ENCODE results near the gene ICAM1. TPM values are rescaled to one million over a fixed set of nuclear protein-coding genes. Genes with fewer than 3 reads are reported as not detected.
A peak's percentile ranks its signal among the peaks of the same experiment; 100 is the strongest.

The ICAM1 gene
- total RNA-seq, 2 experiments from 2014 or later, result 35.5 to 37.2 TPM

DNA sequence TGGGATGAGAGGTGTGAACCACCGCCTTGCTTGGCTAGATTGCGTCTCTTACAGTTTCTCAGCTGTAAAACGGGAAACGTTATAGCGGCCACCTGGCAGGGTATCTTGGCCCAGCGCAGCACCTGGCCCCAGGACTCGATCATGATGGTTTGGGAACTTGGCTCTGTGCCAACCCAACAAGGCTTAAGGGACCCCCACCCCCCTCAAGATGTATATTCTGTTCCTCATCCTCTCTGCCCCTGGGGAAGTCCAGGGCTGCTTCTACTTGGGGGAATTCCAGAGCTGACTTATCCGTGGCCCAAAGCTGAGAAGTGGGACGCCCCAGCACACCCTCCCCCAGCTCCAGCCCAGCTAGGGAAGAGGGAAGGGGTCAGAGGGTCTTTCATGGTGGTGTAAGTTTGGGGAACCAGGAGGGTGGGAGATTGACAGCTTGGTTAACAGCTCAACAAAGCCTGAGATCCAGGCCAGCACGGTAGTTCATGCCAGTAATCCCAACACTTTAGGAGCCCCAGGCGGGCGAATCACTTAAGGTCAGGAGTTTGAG lies 695 bp downstream of the ICAM1 start:
- H3K4me1 Mint-ChIP-seq (ENCODE audit: low read depth), result peaks cover 24% of the 10 kb centered on the region
- POLR2A ChIA-PET, result interaction anchor here (0.6 to 8.0 kb wide), 18 partner anchors 8 to 165 kb away, joined by 3 to 107 read pairs (median 7); partner anchors contain the start of genes CDC37, FDX2, ICAM4 and ICAM5
- TF ChIP-seq, protein P1, sequence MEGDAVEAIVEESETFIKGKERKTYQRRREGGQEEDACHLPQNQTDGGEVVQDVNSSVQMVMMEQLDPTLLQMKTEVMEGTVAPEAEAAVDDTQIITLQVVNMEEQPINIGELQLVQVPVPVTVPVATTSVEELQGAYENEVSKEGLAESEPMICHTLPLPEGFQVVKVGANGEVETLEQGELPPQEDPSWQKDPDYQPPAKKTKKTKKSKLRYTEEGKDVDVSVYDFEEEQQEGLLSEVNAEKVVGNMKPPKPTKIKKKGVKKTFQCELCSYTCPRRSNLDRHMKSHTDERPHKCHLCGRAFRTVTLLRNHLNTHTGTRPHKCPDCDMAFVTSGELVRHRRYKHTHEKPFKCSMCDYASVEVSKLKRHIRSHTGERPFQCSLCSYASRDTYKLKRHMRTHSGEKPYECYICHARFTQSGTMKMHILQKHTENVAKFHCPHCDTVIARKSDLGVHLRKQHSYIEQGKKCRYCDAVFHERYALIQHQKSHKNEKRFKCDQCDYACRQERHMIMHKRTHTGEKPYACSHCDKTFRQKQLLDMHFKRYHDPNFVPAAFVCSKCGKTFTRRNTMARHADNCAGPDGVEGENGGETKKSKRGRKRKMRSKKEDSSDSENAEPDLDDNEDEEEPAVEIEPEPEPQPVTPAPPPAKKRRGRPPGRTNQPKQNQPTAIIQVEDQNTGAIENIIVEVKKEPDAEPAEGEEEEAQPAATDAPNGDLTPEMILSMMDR (IDR thresholded peaks at IDR 0.05), result no peak
- no peaks in the 10 kb centered on the region for H3K9me3 Mint-ChIP-seq
- peak; percentile 55 for DNase-seq
- no peaks in the 10 kb centered on the region for H3K27me3 Mint-ChIP-seq
- H3K27ac Mint-ChIP-seq, result peak overlapping the region; percentile 89
- peaks cover 31% of the 10 kb centered on the region for H3K36me3 Mint-ChIP-seq (ENCODE audit: low read depth)
- intact Hi-C loops (cut with micrococcal nuclease), result no loop called here
- ATAC-seq, result no peak
- CTCF ChIA-PET, result interaction anchor here (0.7 to 8.8 kb wide), 18 partner anchors 9 to 340 kb away, joined by 3 to 286 read pairs (median 6); partner anchors contain the start of genes FDX2, ICAM4, ICAM5 and RAVER1
- H3K4me3 Mint-ChIP-seq, result peak overlapping the region; percentile 85

DNA sequence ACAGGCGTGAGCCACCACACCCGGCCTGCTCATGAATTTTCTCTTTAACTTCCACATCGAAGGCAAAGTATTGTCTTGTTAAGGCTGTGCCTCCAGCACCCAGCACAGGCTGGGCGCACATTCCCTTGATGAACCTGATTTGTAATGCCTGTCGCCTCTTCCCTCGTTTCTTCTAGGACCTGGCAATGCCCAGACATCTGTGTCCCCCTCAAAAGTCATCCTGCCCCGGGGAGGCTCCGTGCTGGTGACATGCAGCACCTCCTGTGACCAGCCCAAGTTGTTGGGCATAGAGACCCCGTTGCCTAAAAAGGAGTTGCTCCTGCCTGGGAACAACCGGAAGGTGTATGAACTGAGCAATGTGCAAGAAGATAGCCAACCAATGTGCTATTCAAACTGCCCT lies 3.7 kb downstream of the ICAM1 start:
- Mint-ChIP-seq H3K9me3 (no peaks in the 10 kb centered on the region), H3K27me3 (no peaks in the 10 kb centered on the region), H3K4me3 (peak overlapping the region; percentile 26), H3K27ac (peak overlapping the region; percentile 59), H3K4me1 (ENCODE audit: low read depth) (peaks cover 33% of the 10 kb centered on the region), H3K36me3 (ENCODE audit: low read depth) (peaks cover 49% of the 10 kb centered on the region)
- ATAC-seq (no peak), DNase-seq (no peak)
- ChIA-PET CTCF (interaction anchor here (1.1 kb wide), 1 partner anchor 15 kb away, joined by 4 read pairs; the partner anchor contains the start of gene ICAM5), POLR2A (interaction anchor here (0.8 to 8.0 kb wide), 2 partner anchors 8 to 14 kb away, joined by 4 to 107 read pairs; partner anchors contain the start of genes ICAM4 and ICAM5)
- TF ChIP-seq, protein P1 (IDR thresholded peaks at IDR 0.05), result no peak
- intact Hi-C loops (cut with micrococcal nuclease), result no loop called here

DNA sequence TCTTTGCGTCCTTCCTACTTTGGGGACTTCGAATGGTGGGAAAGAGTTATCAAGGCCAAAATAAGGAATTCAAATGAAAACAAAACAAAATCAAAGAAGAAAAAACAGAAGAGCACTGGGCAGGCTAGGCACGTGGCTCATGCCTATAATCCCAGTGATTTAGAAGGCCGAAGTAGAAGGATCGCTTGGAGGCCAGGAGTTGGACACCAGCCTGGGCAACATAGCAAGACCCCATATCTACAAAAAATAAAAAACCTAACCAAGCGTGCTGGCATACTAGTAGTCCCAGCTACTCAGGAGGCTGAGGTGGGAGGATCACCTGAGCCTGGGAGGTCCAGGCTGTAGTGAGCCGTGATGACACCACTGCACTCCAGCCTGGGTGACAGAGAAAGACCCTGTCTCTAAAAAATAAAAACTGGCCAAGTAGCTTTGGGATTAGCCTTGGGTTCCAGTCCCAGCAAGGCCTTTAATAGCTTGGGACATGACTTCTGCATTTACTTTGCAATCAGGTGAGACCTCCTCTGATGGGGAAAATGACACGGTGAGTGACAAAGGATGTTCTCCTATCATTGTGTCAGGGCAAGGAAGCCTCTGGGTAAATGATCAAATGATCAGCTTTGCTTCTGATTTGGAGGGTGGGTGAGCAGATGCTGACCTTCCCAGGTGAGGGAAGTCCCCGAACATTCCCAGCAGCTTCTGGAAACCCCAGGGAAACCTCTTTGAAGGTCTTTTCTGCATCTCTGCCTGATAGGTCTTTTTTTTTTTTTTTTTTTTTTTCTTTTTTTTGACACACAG lies 7.1 kb downstream of the ICAM1 start:
- CTCF ChIA-PET, result interaction anchor here (0.8 to 4.4 kb wide), 3 partner anchors 8 to 111 kb away, joined by 3 to 24 read pairs (median 4); no protein-coding TSS in a partner anchor

DNA sequence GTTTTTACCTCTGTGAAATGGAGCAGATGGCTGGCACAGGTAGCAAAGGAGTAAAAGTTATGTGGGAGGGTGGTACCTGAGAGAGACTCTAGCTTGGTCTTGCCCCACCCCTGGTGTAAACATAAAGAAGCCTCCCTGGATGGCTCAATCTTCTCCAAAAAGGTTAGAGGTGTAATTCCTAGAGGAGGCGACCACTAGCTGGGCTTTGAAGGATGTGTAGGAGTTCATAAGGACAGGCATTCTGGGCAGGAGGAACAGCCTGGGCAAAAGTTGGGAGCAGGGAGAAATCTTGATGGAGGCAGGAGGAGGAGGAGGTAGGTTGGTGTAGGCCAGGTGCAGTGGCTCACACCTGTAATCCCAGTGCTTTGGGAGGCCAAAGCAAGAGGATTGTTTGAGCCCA lies 8.0 kb downstream of the ICAM1 start:
- no peak overlapping the region for H3K4me3 Mint-ChIP-seq
- ChIA-PET CTCF (interaction anchor here (0.8 to 4.4 kb wide), 2 partner anchors 9 to 110 kb away, joined by 4 to 24 read pairs; no protein-coding TSS in a partner anchor), POLR2A (interaction anchor here (2.5 to 3.0 kb wide), 2 partner anchors 8 to 10 kb away, joined by 22 to 23 read pairs; partner anchors contain the start of genes ICAM1, ICAM4 and ICAM5)
- TF ChIP-seq, protein P1 (IDR thresholded peaks at IDR 0.05), result no peak
- ATAC-seq (no peak), DNase-seq (no peak)
- intact Hi-C loops (cut with micrococcal nuclease), result no loop called here
- peaks cover 22% of the 10 kb centered on the region for H3K4me1 Mint-ChIP-seq (ENCODE audit: low read depth)
- H3K27me3 Mint-ChIP-seq, result no peaks in the 10 kb centered on the region
- H3K36me3 Mint-ChIP-seq (ENCODE audit: low read depth), result peaks cover 51% of the 10 kb centered on the region
- no peaks in the 10 kb centered on the region for H3K9me3 Mint-ChIP-seq
- no peak overlapping the region for H3K27ac Mint-ChIP-seq

More for the DNA sequence above, 7.1 kb downstream of the ICAM1 start:
- H3K36me3 Mint-ChIP-seq (ENCODE audit: low read depth), result peaks cover 46% of the 10 kb centered on the region
- H3K4me1 Mint-ChIP-seq (ENCODE audit: low read depth), result peaks cover 24% of the 10 kb centered on the region
- POLR2A ChIA-PET, result interaction anchor here (1.4 to 3.0 kb wide), 3 partner anchors 8 to 18 kb away, joined by 7 to 23 read pairs (median 22); partner anchors contain the start of genes ICAM1, ICAM4 and ICAM5
- DNase-seq, result no peak
- H3K9me3 Mint-ChIP-seq, result no peaks in the 10 kb centered on the region
- no peak overlapping the region for H3K4me3 Mint-ChIP-seq
- H3K27me3 Mint-ChIP-seq, result no peaks in the 10 kb centered on the region
- intact Hi-C loops (cut with micrococcal nuclease), result no loop called here
- ATAC-seq, result no peak
- TF ChIP-seq, protein P1 (IDR thresholded peaks at IDR 0.05), result no peak
- H3K27ac Mint-ChIP-seq, result no peak overlapping the region
